ENCODE measurements around the gene PARVB.

DNA sequence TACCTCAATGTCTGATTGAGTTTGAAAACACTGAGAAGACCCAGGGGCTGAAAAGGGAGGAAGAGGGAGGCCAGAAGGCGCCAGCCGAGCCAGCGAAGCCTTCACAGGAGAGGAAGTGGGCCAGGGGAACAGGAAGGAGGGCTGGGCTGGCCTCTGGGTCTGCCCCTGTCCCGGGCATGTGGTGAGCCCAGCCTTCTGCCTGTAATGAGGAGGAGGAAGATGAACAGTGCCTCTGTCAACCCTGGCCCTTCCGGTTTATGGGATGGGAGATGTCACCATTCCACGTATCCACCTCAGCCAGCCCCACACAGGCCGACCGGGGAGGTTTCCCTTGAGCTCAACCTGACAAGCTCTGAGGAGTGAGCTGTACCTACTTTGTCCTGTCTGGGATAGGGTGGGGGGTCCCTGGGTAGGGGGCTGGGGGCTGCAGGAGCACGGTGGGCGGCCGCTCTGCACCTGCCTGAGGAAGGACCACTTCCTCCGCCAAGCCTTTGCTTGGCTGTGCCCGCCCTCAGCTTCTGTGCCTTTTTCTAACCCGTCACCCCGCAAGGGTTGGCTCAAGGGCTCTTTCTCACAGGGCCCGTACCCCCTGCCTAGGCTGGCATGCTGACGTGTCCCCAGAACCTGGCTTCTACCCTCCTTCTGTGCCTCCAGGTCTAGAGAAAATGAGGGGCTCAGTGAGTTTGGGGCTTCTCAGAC is 158.6 kb downstream of the PARVB start:
- TF ChIP-seq POLR2AphosphoS5 (IDR thresholded peaks at IDR 0.05; ENCODE audit: insufficient read depth, low read depth, low read length) (no peak), POLR2A (IDR thresholded peaks at IDR 0.05; ENCODE audit: low read depth, low read length) (no peak), GATA2 (IDR thresholded peaks at IDR 0.05; ENCODE audit: insufficient read depth, insufficient read length, low read depth, low read length) (no peak), JUN (IDR thresholded peaks at IDR 0.05; ENCODE audit: borderline replicate concordance, insufficient read depth, insufficient read length, low read depth) (no peak), MYC (IDR thresholded peaks at IDR 0.05; ENCODE audit: low read depth, low read length) (no peak), EZH2 (IDR thresholded peaks at IDR 0.05; ENCODE audit: borderline replicate concordance, low read depth, low read length, severe bottlenecking) (no peak)
- TF ChIP-seq, protein P1, sequence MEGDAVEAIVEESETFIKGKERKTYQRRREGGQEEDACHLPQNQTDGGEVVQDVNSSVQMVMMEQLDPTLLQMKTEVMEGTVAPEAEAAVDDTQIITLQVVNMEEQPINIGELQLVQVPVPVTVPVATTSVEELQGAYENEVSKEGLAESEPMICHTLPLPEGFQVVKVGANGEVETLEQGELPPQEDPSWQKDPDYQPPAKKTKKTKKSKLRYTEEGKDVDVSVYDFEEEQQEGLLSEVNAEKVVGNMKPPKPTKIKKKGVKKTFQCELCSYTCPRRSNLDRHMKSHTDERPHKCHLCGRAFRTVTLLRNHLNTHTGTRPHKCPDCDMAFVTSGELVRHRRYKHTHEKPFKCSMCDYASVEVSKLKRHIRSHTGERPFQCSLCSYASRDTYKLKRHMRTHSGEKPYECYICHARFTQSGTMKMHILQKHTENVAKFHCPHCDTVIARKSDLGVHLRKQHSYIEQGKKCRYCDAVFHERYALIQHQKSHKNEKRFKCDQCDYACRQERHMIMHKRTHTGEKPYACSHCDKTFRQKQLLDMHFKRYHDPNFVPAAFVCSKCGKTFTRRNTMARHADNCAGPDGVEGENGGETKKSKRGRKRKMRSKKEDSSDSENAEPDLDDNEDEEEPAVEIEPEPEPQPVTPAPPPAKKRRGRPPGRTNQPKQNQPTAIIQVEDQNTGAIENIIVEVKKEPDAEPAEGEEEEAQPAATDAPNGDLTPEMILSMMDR (IDR thresholded peaks at IDR 0.05; ENCODE audit: extremely low read depth in 1 of 2, insufficient read depth in 1 of 2, low read depth in 1 of 2, low read length in 2 of 2), result no peak
- TF ChIP-seq, protein P2, sequence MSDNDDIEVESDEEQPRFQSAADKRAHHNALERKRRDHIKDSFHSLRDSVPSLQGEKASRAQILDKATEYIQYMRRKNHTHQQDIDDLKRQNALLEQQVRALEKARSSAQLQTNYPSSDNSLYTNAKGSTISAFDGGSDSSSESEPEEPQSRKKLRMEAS (IDR thresholded peaks at IDR 0.05; ENCODE audit: insufficient read depth, insufficient read length), result no peak

All from endothelial cell of umbilical vein (primary cell).